22Rv1 (cell line): ENCODE data around the gene MLX.

Source experiments
- CTCF ChIP-seq: fragments of 450-650 bp; IDR thresholded peaks from 2 replicates; pipeline ENCODE4 v1.5.1; 2017; ENCODE audit warnings: mild to moderate bottlenecking
- ZFX ChIP-seq: fragments of 450-650 bp; IDR thresholded peaks from 2 replicates; pipeline ENCODE4 v1.6.1; 2017; ENCODE audit warnings: antibody characterized with exemption, borderline replicate concordance

- TF ChIP-seq CTCF (no peak), ZFX (no peak)
These were observed 46.9 kb downstream of the MLX start for GRCh38 chr17:42613699-42614295.
